Esophagus (tissue), 2 donors: ENCODE results near the gene PKNOX2. TPM values are rescaled to one million over a fixed set of nuclear protein-coding genes. Genes with fewer than 3 reads are reported as not detected.

Experiments used
- H3K27ac ChIP-seq, 2 donors: one replicate each; pipeline ENCODE4 v1.5.1; 2013; ENCODE audit warnings: low read depth in 2 of 2, mild to moderate bottlenecking in 2 of 2, inconsistent platforms in 1 of 2, low read length in 1 of 2, moderate library complexity in 1 of 2
- H3K27me3 ChIP-seq, 2 donors: one replicate each; pipeline ENCODE4 v1.6.1; 2013; ENCODE audit warnings: low read length in 2 of 2, control low read depth in 1 of 2, mild to moderate bottlenecking in 1 of 2; ENCODE audit not compliant: insufficient read depth in 2 of 2, control insufficient read depth in 1 of 2
- H3K36me3 ChIP-seq, 2 donors: one replicate each; pipeline ENCODE4 v1.6.1; 2013; ENCODE audit warnings: low read length in 1 of 2; ENCODE audit not compliant: control insufficient read depth in 2 of 2, insufficient read depth in 2 of 2
- H3K4me1 ChIP-seq, 2 donors: one replicate each; pipeline ENCODE4 v1.6.1; 2013; ENCODE audit warnings: low read length in 1 of 2; ENCODE audit not compliant: control insufficient read depth in 2 of 2, insufficient read depth in 2 of 2
- H3K4me3 ChIP-seq, 2 donors: one replicate each; pipeline ENCODE4 v1.5.1; 2013; ENCODE audit warnings: low read length in 2 of 2, mild to moderate bottlenecking in 2 of 2, low read depth in 1 of 2, moderate library complexity in 1 of 2
- H3K9me3 ChIP-seq, 2 donors: one replicate each; pipeline ENCODE4 v1.6.1; 2013; ENCODE audit warnings: mild to moderate bottlenecking in 2 of 2, low read depth in 1 of 2, low read length in 1 of 2, moderate library complexity in 1 of 2; ENCODE audit not compliant: control insufficient read depth in 2 of 2, insufficient read depth in 1 of 2
- WGBS, 2 donors: extraction: QIAGEN DNeasy Blood & Tissue Kit; methylation state at CpG; one replicate each; pipeline ENCODE4 v1.1.7; 2013; 5-methylcytosine and 5-hydroxymethylcytosine counted together
- polyA plus RNA-seq, 2 donors: library from polyadenylated mRNA; stranded (reverse); fragments of 200-250 nt; gene quantifications; one replicate each; pipeline ENCODE4 v1.2.3, GENCODE V29; 2013
- donor health status: healthy with polysubstance abuse.
- donor health status: Bipolar disorder and iron deficiency.

PKNOX2 gene
- polyA plus RNA-seq, 2 donors, result 0.24 to 0.43 TPM

DNA sequence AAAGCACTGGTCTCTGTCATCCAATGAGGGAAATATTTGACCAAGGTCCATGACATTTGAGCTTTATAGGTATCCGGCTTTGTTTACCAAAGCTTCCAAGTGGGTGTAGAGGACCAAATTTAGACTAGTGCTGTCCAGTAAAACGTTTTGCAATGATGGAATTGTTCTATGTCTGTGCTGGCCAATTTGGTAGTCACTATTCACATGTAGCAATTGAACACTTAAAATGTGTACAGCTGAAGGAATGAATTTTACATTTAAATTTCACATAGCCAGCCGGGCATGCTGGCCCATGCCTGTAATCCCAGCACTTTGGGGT lies 118.0 kb downstream of the PKNOX2 start:
- H3K36me3 ChIP-seq, result no peaks in the 10 kb centered on the region
- H3K27ac ChIP-seq, result no peak overlapping the region
- H3K4me1 ChIP-seq, result no peaks in the 10 kb centered on the region
- 64 to 70% methylated on average over 3 of the region's 3 CpGs for WGBS, 2 donors
- H3K9me3 ChIP-seq, result no peaks in the 10 kb centered on the region
- no peak overlapping the region for H3K4me3 ChIP-seq
- no peaks in the 10 kb centered on the region for H3K27me3 ChIP-seq

DNA sequence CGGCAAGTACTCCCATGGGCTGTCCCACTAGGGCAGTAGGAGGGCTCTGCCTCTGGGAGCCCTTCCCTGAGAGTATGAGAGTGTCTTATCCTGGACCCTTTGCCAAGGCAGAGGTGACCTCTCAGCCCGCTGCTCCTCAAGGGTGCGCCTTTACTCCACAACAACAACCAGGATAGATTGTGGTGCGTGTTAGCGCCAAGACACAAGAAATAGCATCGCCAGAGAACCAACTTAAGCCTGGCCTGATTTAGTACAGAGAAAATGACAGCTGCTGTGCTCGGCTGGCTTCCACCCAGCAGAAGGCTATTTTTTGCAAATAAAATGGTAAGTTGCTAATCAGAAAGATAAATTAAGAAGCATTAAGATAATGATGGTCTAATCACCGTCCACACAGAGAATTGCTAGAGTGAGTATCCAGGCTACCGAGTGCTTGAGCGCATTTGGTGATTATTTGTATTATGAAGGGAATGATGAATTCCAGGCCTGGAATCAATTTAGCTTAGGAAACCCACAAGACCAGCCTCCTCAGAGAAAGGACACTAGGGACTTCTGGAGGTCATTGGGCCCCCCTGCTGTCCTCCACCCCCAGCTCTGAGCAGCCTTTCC lies 119.8 kb downstream of the PKNOX2 start:
- Histone ChIP-seq H3K9me3 (no peaks in the 10 kb centered on the region), H3K27ac (no peak overlapping the region), H3K27me3 (no peaks in the 10 kb centered on the region), H3K4me1 (no peaks in the 10 kb centered on the region), H3K36me3 (no peaks in the 10 kb centered on the region), H3K4me3 (no peak overlapping the region)
- WGBS, 2 donors, result 85 to 87% methylated on average over 10 of the region's 10 CpGs

DNA sequence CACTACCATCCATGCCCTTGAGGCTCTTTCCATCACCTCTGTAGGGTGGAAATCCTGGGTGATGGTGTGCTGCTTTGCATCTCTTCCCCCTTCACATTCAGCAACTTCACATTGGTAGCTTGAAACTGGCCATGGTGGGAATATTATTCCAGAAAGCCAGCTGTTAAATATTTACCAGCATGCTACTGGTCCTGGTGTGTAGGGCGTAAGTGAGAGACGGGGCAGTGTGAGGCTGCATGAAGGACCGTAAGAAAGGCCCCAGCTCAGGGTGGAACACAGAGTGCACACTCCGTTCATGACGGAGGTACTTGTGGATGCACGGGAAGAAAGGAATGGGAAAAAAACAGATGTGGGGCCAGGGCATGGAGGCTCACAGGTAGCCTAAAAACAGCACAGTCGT lies 121.3 kb downstream of the PKNOX2 start:
- H3K27me3 ChIP-seq, result no peaks in the 10 kb centered on the region
- H3K36me3 ChIP-seq, result no peaks in the 10 kb centered on the region
- 86 to 91% methylated on average over 7 of the region's 7 CpGs for WGBS, 2 donors
- no peak overlapping the region for H3K4me3 ChIP-seq
- H3K27ac ChIP-seq, result no peak overlapping the region
- H3K4me1 ChIP-seq, result no peaks in the 10 kb centered on the region
- H3K9me3 ChIP-seq, result no peaks in the 10 kb centered on the region

- no peaks in the 10 kb centered on the region for H3K36me3 ChIP-seq
- H3K27me3 ChIP-seq, result no peaks in the 10 kb centered on the region
- H3K4me3 ChIP-seq, result no peak overlapping the region
- H3K4me1 ChIP-seq, result no peaks in the 10 kb centered on the region
- no peak overlapping the region for H3K27ac ChIP-seq
- no peaks in the 10 kb centered on the region for H3K9me3 ChIP-seq
- WGBS, 2 donors, result 70 to 75% methylated on average over 8 of the region's 8 CpGs
These were observed 121.9 kb downstream of the PKNOX2 start for GRCh38 chr11:125286486-125286885.

DNA sequence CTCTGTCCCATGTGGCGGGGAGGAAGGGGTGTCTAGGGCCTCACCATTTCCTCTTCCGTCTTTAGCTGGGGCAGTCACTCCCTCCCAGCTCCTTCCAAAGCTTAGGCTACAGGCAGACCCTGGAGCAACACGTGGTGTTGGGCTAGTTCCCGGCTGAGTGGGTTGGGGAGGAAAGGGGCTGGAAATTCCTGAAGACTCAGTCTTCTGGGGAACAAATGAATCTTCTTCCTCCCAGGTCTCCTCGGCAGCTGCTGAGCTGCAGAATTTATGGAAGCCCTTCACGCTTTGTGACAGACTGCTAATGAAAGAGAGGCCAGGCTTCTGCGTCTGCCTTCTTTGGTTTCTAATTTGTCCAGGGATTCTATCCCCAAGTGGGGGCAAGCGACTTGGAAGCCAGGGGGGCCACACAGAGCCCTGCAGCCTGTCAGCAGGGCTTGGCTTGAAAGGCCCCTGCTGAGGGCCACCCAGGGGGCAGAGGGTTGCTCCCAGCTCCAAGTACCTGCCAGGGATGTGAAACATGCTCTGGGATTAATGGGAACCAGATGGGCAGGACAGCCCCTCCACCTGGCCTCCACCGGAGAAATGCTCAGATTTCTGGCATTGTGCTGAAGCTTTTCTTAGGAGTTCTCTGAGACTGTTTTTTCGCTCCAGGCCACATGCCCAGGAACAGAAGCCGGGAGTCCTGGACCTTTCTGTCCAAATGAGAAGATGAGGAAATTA lies 123.1 kb downstream of the PKNOX2 start:
- no peak overlapping the region for H3K27ac ChIP-seq
- WGBS, 2 donors, result 66 to 69% methylated on average over 11 of the region's 11 CpGs

DNA sequence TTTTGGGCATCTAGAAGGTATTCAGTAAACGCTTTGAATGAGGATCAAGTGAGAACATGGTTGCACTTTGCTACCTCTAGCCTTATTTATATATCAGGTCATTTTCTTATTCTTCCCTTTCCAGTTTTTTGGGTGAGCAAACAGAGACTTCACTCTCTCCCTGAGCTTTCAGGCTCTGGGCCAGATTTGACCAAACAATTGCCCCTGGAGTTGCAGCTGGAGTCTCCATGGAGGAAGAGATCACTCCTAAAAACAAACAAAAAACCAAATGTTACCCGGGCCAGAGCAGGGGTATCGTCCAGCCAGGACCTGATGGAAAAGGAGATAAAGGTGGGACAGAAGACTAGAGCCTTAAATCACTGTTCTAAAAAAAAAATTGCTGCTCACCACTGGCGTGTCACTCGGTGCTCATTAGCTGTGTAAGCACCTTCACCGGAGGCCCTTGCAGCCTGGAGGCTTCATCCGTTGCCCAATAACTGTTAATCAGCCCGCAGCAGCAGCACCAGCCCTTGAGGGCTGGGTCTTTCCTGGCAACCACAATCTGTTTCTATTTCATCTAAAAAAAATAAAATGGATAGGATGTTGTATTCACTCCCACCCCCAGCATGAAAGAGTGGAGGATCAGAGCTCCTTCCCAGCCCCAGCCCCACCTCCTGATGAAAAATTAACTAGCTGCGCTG lies 125.0 kb downstream of the PKNOX2 start:
- no peak overlapping the region for H3K27ac ChIP-seq
- no peak overlapping the region for H3K4me3 ChIP-seq
- H3K36me3 ChIP-seq, result no peaks in the 10 kb centered on the region
- no peaks in the 10 kb centered on the region for H3K27me3 ChIP-seq
- WGBS, 2 donors, result 55 to 56% methylated on average over 9 of the region's 9 CpGs
- no peaks in the 10 kb centered on the region for H3K4me1 ChIP-seq
- H3K9me3 ChIP-seq, result no peaks in the 10 kb centered on the region

More for the DNA sequence above, 123.1 kb downstream of the PKNOX2 start:
- H3K36me3 ChIP-seq, result no peaks in the 10 kb centered on the region
- H3K9me3 ChIP-seq, result no peaks in the 10 kb centered on the region
- H3K4me1 ChIP-seq, result no peaks in the 10 kb centered on the region
- no peak overlapping the region for H3K4me3 ChIP-seq
- no peaks in the 10 kb centered on the region for H3K27me3 ChIP-seq

- H3K4me3 ChIP-seq, result no peak overlapping the region
- H3K36me3 ChIP-seq, result no peaks in the 10 kb centered on the region
- no peaks in the 10 kb centered on the region for H3K9me3 ChIP-seq
- H3K27ac ChIP-seq, result no peak overlapping the region
- H3K27me3 ChIP-seq, result no peaks in the 10 kb centered on the region
- H3K4me1 ChIP-seq, result no peaks in the 10 kb centered on the region
- WGBS, 2 donors, result 83 to 89% methylated on average over 5 of the region's 5 CpGs
These were observed 125.7 kb downstream of the PKNOX2 start for GRCh38 chr11:125290263-125290662.

DNA sequence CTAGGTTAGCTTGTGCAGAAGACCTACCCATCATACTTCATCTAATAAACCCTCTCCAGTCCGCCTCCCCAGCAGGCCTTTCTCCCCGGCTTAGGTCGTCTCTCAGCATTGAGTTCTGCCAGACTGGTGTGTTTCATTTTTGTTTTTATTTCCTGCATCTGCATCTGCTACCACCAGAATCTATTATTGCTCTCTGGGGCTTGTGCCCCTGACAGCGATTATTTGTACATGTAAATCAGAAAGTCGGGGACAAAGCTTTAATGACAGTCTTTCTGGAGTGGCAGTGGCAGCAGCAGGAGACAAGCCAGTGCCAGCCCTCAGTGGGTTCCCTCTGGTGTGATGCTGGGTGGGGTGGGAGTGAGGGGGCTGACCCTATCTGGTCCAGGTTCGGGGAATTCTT lies 127.5 kb downstream of the PKNOX2 start:
- no peaks in the 10 kb centered on the region for H3K36me3 ChIP-seq
- WGBS, 2 donors, result 86 to 90% methylated on average over 6 of the region's 6 CpGs
- no peak overlapping the region for H3K4me3 ChIP-seq
- no peaks in the 10 kb centered on the region for H3K9me3 ChIP-seq
- no peak overlapping the region for H3K27ac ChIP-seq
- no peaks in the 10 kb centered on the region for H3K4me1 ChIP-seq
- H3K27me3 ChIP-seq, result no peaks in the 10 kb centered on the region

DNA sequence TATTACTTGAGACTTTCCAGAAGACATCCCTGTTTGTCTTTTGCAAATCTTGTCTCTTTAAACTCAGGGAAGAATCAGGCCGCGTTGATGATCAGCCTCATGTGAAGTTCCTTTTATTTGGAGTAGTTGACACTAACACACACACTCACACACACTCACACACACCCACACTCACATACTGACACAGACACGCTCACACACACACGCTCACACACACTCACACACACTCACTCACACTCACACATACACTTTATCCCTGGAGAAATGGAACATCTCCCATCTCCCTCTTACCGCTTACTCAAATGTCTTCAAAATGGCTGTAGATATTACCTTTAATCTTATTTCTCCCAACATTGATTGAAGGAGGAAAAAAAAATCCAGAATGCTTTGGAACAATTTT lies 129.0 kb downstream of the PKNOX2 start:
- H3K4me3 ChIP-seq, result no peak overlapping the region
- H3K9me3 ChIP-seq, result no peaks in the 10 kb centered on the region
- H3K27me3 ChIP-seq, result no peaks in the 10 kb centered on the region
- H3K27ac ChIP-seq, result no peak overlapping the region
- whole genome bisulfite sequencing, 2 donors, result 74 to 86% methylated on average over 5 of the region's 5 CpGs
- no peaks in the 10 kb centered on the region for H3K4me1 ChIP-seq
- H3K36me3 ChIP-seq, result no peaks in the 10 kb centered on the region

DNA sequence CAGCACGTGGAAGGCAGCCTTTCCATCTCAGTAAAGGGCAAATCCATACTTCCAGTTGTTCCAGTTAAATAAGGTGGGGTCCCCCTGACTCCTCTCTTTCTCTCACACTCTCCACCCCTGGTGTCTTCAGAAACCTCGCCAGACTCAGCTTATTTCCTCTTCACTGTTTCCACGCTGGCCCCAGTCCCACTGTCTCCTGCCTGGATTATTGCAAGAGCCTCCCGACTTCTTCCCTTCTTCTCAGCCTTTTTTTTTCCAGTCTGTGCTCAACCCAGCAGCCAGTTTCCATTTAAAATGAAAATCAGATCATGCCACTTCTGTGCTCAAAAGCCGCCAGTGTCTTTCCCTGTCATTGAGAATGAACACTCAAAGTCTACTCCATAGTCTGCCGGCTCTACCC lies 131.4 kb downstream of the PKNOX2 start:
- Histone ChIP-seq H3K36me3 (no peaks in the 10 kb centered on the region), H3K9me3 (no peaks in the 10 kb centered on the region), H3K27ac (no peak overlapping the region), H3K27me3 (no peaks in the 10 kb centered on the region), H3K4me3 (no peak overlapping the region), H3K4me1 (no peaks in the 10 kb centered on the region)
- 68 to 77% methylated on average over 6 of the region's 6 CpGs for WGBS, 2 donors
